MM.1S (cell line): ENCODE measurements around the gene KIAA0513.

Source experiments
- EZH2 ChIP-seq: fragments of 300-600 bp; sonication (generic); optimal IDR thresholded peaks from 2 replicates; pipeline ENCODE3; 2017; ENCODE audit warnings: low read depth, mild to moderate bottlenecking, antibody characterized with exemption, low read length, mixed read lengths
- TF ChIP-seq, protein P1 (sequence below): fragments of 300-600 bp; sonication (generic); IDR thresholded peaks from 2 replicates; pipeline ENCODE4 v1.5.1; 2016; ENCODE audit warnings: antibody characterized with exemption, low read length, mixed read lengths

DNA sequence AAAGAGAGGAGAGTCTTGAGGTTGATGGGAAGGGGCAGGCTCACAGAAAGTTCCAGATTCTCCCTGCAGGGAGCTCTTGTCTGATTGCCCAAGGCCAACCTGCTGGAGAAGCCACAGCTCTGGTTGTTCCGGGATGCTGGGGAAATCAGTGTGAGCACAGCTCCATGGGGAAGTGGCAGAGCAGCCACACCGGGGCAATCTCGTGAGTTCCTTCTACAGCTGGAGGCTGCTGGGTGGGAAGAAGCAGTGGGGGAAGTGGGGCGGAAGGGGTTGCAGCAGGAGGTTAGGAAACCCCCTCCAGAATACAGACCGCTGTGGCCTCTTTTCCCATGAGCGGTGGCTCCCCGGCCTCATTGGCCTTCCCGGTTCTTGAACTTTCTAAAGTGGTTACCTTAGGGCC is 34.0 kb downstream of the KIAA0513 start:
- TF ChIP-seq, protein P1, sequence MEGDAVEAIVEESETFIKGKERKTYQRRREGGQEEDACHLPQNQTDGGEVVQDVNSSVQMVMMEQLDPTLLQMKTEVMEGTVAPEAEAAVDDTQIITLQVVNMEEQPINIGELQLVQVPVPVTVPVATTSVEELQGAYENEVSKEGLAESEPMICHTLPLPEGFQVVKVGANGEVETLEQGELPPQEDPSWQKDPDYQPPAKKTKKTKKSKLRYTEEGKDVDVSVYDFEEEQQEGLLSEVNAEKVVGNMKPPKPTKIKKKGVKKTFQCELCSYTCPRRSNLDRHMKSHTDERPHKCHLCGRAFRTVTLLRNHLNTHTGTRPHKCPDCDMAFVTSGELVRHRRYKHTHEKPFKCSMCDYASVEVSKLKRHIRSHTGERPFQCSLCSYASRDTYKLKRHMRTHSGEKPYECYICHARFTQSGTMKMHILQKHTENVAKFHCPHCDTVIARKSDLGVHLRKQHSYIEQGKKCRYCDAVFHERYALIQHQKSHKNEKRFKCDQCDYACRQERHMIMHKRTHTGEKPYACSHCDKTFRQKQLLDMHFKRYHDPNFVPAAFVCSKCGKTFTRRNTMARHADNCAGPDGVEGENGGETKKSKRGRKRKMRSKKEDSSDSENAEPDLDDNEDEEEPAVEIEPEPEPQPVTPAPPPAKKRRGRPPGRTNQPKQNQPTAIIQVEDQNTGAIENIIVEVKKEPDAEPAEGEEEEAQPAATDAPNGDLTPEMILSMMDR, result no peak
- TF ChIP-seq EZH2, result no peak
